Activated naive CD8-positive, alpha-beta T cell treated with anti-CD3 and anti-CD28 coated beads for 36 hours (primary cell): ENCODE measurements around the gene AKAP7. TPM values are rescaled to one million over a fixed set of nuclear protein-coding genes. Genes with fewer than 3 reads are reported as not detected.
A peak's percentile ranks its signal among the peaks of the same experiment; 100 is the strongest.

Source experiments
- DNase-seq: peaks from one replicate; pipeline ENCODE4 v3.0.0; 2021
- H3K27ac Mint-ChIP-seq: one replicate; pipeline ENCODE4 v1.8.0; 2022; ENCODE audit warnings: mild to moderate bottlenecking, moderate library complexity, mixed read lengths
- H3K27me3 Mint-ChIP-seq: one replicate; pipeline ENCODE4 v1.8.0; 2022; ENCODE audit warnings: mild to moderate bottlenecking, mixed read lengths
- H3K36me3 Mint-ChIP-seq: one replicate; pipeline ENCODE4 v1.8.0; 2021; ENCODE audit warnings: mild to moderate bottlenecking, mixed read lengths
- H3K4me1 Mint-ChIP-seq: one replicate; pipeline ENCODE4 v1.8.0; 2021; ENCODE audit warnings: mixed read lengths
- H3K4me3 Mint-ChIP-seq: one replicate; pipeline ENCODE4 v1.8.0; 2022; ENCODE audit warnings: mild to moderate bottlenecking, moderate library complexity, mixed read lengths
- H3K9me3 Mint-ChIP-seq: one replicate; pipeline ENCODE4 v1.8.0; 2022; ENCODE audit warnings: mixed read lengths
- total RNA-seq, 2 experiments: library from RNA; stranded (reverse); gene quantifications; one replicate each; pipeline ENCODE4 v1.2.3, GENCODE V29; 2021

AKAP7 gene
- total RNA-seq, 2 experiments from 2014 or later: 6.0 to 6.2 TPM

DNA sequence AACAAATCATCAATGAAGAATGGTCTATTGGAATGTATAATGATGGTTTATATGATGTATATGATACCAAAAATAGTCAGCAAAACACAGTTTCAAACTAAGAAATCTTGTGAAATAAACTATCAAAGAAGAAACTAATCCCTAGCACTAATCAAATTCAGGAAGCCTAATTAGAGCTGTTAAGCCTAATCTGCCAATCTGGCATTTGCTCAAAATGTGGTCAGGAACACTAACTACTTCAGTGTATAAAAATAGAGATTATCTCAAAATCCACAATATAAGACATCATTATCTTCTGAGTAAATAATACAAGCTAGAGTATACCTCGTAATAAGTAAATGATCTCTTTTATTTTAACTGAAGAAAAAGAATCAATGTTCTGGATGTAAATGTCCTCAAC lies 12.8 kb upstream of the AKAP7 start:
- DNase-seq: no peak
- H3K4me3 Mint-ChIP-seq: no peak overlapping the region
- no peaks in the 10 kb centered on the region for H3K9me3 Mint-ChIP-seq
- no peaks in the 10 kb centered on the region for H3K36me3 Mint-ChIP-seq
- H3K27me3 Mint-ChIP-seq: no peaks in the 10 kb centered on the region
- H3K27ac Mint-ChIP-seq: no peak overlapping the region
- no peaks in the 10 kb centered on the region for H3K4me1 Mint-ChIP-seq

DNA sequence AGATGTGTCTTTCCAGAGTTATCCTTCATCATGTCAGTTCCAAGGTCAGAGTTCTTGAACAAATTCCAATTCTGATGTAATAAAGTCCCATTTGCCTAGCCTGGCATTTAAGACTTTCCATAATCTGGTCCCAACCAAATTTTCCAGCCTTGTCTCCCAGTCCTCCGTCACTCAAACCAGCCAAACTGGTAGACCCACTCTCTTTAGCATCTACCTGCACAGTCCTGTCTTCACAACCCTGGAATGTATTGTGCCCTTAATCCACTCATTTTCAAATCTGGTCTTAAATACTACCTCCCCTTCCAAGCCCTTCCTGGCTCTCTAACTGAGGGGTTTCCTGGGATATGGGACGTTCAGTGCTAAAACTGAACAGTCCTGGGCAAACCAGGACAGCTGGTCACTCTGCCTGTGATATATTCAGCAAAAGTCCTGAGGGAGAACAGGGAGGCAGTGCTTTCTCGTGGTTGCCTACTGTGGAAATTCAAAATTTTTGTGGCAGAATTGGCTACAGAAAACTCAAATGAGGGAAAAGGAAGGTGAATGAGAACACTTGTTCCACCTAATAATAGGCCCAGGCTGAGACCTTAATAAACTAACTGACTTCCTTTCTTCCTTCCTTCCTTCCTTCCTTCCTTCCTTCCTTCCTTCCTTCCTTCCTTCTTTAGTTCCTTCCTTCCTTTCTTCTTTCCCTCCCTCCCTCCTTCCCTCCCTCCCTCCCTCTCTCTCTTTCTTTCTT lies 10.8 kb upstream of the AKAP7 start:
- no peak overlapping the region for H3K27ac Mint-ChIP-seq
- no peaks in the 10 kb centered on the region for H3K4me1 Mint-ChIP-seq
- H3K36me3 Mint-ChIP-seq: no peaks in the 10 kb centered on the region
- no peak for DNase-seq
- no peak overlapping the region for H3K4me3 Mint-ChIP-seq
- no peaks in the 10 kb centered on the region for H3K27me3 Mint-ChIP-seq
- no peaks in the 10 kb centered on the region for H3K9me3 Mint-ChIP-seq

DNA sequence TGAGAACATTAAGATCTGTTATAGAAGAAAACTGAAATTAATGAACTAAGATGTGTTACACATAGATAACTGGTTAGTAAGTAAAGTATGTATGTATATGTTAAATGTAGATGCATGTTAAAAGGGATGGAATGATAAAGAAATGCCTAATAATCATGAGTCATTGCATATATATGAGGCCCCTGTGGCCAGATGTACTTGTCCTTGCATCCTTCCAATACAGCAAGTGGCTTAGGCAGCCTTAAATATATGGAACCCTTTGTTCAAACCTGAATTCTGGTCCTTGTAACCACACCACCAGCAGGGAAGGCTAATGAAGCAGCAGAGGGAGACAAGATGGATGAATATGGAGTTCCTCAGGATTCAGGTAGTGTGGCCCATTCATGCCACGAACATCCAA lies 9.8 kb upstream of the AKAP7 start:
- no peak overlapping the region for H3K4me3 Mint-ChIP-seq
- H3K27ac Mint-ChIP-seq: no peak overlapping the region
- no peaks in the 10 kb centered on the region for H3K4me1 Mint-ChIP-seq
- no peaks in the 10 kb centered on the region for H3K27me3 Mint-ChIP-seq
- H3K9me3 Mint-ChIP-seq: no peaks in the 10 kb centered on the region
- DNase-seq: no peak
- no peaks in the 10 kb centered on the region for H3K36me3 Mint-ChIP-seq

DNA sequence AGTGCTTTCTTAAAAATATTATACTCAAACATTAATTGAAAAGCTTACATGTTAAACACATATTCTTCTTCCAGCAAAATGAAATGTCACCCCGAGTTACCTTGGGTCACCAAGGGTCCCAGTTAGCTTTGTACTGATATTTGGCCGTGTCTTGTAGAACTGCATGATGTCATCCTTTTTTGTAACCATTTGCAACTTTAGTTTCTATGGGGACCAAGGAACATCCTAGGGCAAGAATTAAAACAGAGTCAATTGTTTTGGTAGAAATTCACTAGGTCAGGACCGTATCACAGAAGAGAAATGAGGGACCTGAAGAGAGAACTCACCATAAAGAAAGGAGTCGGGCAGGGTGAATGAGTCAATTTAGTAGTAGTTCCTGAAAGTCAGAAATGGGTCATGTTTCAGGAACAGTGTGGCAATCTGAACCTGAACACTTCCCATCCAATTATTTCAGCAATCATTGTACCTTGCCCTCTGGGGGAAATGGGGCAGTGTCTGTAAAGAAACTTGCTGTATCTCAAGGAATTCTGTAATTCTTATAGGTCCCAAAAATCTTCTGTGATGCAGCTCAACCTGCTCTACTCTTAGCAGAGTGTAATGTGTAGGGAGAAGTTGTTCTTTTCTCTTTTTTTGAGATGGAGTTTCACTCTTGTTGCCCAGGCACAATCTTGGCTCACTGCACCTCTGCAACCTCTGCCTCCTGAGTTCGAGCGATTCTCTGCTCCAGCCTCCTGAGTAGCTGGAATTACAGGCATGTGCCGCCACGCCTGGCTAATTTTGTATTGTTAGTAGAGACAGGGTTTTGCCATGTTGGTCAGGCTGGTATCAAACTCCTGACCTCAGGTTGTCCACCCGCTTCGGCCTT lies 5.3 kb upstream of the AKAP7 start:
- Mint-ChIP-seq H3K9me3 (no peaks in the 10 kb centered on the region), H3K27me3 (no peaks in the 10 kb centered on the region), H3K36me3 (no peaks in the 10 kb centered on the region), H3K27ac (no peak overlapping the region), H3K4me3 (no peak overlapping the region), H3K4me1 (peaks cover 8% of the 10 kb centered on the region)
- no peak for DNase-seq

DNA sequence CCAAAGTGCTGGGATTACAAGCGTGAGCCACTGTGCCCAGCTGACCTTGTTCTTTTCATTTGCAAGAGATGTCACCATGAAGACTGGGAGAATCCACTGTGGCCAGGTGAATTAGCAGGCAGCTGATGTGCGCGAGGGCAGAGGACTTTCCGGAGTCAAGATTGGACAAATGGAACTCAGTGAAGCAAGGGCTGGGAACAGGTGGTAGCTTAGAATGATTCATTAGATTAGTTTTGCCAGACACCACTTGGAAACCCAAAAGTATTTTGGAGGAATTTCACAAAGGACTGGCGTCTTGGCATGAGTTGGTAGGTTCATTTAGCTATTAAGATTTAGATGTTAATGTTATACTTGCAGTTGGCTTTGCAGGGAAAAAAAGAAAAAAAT lies 4.7 kb upstream of the AKAP7 start:
- Mint-ChIP-seq H3K4me3 (no peak overlapping the region), H3K4me1 (peaks cover 8% of the 10 kb centered on the region), H3K9me3 (no peaks in the 10 kb centered on the region), H3K36me3 (no peaks in the 10 kb centered on the region), H3K27ac (no peak overlapping the region), H3K27me3 (no peaks in the 10 kb centered on the region)
- no peak for DNase-seq

DNA sequence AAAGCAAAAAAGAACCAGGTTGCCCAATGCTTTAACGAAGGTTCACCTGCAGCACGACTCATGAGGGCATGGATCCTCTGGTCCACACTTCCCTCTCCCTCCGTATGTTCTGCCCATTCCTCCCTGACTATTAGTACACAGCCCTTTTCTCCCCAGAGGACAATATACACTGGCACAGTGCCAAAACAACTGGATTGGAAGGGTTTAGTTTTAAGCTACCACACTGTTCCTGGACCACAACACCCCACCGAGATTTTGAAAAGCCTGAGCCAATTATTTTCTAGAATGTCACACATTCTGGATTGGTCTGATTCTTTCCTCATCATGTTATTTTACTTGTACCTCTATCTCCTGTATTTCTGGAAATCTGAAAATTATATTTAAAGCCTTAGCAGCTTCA lies 2.9 kb upstream of the AKAP7 start:
- Mint-ChIP-seq H3K36me3 (peaks cover 3% of the 10 kb centered on the region), H3K9me3 (no peaks in the 10 kb centered on the region), H3K4me3 (no peak overlapping the region), H3K4me1 (peaks cover 15% of the 10 kb centered on the region), H3K27me3 (no peaks in the 10 kb centered on the region), H3K27ac (no peak overlapping the region)
- no peak for DNase-seq

DNA sequence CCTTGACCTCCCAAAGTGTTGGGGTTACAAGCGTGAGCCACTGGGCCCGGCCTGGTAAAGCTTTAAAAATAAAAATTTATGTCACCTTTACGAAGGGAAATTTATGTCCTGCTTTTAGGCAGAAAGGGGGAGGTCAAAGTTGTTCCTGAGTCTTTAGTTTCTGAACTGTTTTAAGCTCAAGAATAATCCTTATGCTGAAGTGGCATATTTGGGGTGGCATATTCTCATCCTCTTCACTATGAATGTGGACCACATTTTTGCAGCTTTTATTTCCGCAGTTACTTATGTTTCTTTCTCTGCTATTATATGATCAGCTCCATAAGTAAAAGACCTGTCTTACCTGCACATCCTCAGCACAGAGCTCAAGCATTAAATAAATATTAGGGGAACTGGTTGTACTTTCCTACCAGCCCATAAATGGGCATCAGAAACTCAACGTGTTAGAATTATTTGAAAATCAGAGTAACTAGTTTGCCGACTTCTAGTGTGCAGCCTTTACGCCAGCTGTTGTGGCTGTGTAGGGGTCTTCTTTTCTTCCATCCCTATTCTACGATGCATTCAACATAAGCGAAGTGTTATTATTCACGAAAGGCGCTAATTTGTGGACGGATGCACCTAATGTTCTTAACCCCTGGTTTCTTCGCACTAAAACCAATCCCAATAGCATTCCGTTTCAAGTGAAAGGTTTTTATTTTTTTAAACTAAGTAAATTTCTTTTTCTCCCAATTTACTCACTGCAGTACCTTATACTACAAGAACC lies 867 bp upstream of the AKAP7 start:
- Mint-ChIP-seq H3K27ac (peak overlapping the region; percentile 86), H3K9me3 (no peaks in the 10 kb centered on the region), H3K27me3 (no peaks in the 10 kb centered on the region), H3K4me1 (peaks cover 17% of the 10 kb centered on the region), H3K4me3 (peak overlapping the region; percentile 82), H3K36me3 (peaks cover 4% of the 10 kb centered on the region)
- no peak for DNase-seq

DNA sequence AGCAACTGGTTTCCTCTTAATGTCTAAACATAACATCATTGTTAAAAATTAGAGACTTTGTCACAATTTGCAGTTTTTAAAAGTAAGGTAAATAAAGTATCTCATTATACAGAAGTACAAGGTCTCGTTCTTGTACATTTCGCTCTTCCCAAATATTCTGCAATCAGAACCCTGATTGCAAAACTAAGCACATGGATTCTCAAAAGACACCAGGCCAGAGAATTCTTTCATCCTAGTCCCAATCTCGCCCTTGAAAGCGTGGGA lies 355 bp upstream of the AKAP7 start:
- Mint-ChIP-seq H3K4me3 (peak overlapping the region; percentile 82), H3K27ac (peak overlapping the region; percentile 86), H3K36me3 (peaks cover 4% of the 10 kb centered on the region), H3K27me3 (no peaks in the 10 kb centered on the region), H3K9me3 (no peaks in the 10 kb centered on the region), H3K4me1 (peaks cover 21% of the 10 kb centered on the region)
- no peak for DNase-seq

DNA sequence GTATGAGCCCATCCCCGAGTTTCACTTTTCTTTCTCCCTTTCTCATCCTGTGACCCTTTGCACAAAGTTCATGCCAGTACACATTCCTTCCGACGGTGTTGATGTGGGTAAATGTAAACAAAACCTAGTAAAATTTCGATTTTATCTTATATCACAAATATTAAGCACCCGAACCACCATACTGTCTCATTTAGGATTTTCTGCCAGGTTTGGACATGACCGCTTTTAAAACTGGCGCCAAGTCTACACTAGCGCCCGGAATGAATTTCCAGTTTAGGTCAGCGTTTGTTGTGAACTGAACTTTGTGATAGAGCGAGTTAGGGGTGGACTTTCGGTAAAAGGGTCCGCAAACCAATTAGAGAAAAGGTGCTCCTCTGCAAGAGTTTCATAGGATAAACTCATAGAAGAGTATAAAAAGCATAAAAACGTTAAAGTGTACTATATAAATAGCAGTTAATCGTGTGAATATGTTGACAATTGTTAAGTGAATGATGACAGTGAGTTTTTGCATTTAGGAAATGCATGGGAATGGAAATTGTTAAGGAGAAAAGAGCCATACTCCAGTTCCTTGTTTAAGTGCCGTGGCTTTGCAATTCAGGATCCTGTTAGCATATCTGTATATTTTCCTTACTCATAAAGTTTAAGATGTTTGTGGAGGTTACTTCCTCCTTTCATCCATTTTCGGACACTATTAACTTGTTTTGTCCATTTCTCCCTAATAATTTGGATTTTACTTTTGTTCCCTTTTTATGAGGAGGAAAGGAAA lies 937 bp downstream of the AKAP7 start:
- Mint-ChIP-seq H3K4me3 (peak overlapping the region; percentile 91), H3K4me1 (peaks cover 21% of the 10 kb centered on the region), H3K36me3 (peaks cover 4% of the 10 kb centered on the region), H3K27me3 (no peaks in the 10 kb centered on the region), H3K27ac (peak overlapping the region; percentile 95), H3K9me3 (no peaks in the 10 kb centered on the region)
- no peak for DNase-seq

DNA sequence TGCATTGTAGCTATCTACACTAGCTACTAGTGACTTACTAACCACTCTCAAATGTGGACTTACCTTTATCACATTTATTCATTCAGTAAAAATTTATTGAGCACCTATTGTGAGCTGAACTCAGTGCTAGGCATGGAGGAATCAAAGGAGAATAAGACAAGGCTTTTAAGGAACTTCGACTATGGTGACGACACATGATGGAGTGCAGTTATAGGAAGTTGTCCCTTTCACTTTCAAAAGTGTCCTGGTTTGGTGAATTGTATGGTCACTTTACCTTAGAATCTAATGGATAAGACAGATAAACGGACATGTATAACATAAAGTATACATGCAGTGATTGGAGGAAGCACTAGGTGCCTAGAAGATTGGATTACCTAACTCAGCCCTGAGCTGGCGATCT lies 4.3 kb downstream of the AKAP7 start:
- H3K9me3 Mint-ChIP-seq: no peaks in the 10 kb centered on the region
- DNase-seq: no peak
- H3K4me1 Mint-ChIP-seq: peaks cover 14% of the 10 kb centered on the region
- no peaks in the 10 kb centered on the region for H3K27me3 Mint-ChIP-seq
- no peak overlapping the region for H3K27ac Mint-ChIP-seq
- H3K36me3 Mint-ChIP-seq: peaks cover 6% of the 10 kb centered on the region
- H3K4me3 Mint-ChIP-seq: no peak overlapping the region

DNA sequence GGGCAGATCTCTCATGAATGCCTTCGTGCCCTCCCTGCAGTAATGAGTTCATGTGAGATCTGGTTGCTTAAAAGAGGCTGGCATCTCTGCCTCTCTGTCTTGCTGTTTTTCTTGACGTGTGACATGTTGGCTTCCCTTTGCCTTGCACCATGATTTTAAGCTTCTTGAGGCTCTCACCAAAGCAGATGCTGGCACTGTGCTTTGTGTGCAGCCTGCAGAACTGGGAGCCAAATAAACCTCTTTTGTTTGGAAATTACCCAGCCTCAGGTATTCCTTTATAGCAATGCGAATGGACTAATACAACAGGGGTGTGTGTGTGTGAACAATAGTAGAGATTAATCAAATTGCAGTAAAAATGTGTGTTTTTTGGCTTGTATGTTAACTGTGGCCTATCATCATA lies 8.1 kb downstream of the AKAP7 start:
- Mint-ChIP-seq H3K36me3 (peaks cover 9% of the 10 kb centered on the region), H3K9me3 (no peaks in the 10 kb centered on the region), H3K27ac (no peak overlapping the region), H3K27me3 (no peaks in the 10 kb centered on the region), H3K4me1 (peaks cover 6% of the 10 kb centered on the region), H3K4me3 (no peak overlapping the region)
- no peak for DNase-seq

DNA sequence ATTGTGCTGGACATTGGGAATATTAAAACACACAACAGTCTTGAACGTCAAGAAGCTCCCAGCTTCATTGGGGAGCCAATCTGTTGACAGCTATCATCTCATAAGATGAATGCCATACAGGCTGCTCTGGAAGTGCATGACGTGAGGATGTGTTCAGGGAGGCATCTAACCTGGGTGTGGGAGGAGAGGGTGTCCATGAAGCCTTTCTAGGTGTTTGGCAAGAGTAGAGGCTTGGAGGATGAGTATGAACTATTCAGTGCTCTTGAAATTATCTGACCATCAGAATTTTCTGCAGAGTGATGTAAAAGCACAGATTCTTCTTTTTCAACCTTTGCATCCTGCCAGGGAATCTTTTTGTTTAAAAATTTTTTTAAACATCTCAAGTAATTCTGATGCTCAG lies 11.6 kb downstream of the AKAP7 start:
- Mint-ChIP-seq H3K9me3 (no peaks in the 10 kb centered on the region), H3K27ac (no peak overlapping the region), H3K4me1 (no peaks in the 10 kb centered on the region), H3K27me3 (no peaks in the 10 kb centered on the region), H3K36me3 (peaks cover 9% of the 10 kb centered on the region), H3K4me3 (no peak overlapping the region)
- no peak for DNase-seq

DNA sequence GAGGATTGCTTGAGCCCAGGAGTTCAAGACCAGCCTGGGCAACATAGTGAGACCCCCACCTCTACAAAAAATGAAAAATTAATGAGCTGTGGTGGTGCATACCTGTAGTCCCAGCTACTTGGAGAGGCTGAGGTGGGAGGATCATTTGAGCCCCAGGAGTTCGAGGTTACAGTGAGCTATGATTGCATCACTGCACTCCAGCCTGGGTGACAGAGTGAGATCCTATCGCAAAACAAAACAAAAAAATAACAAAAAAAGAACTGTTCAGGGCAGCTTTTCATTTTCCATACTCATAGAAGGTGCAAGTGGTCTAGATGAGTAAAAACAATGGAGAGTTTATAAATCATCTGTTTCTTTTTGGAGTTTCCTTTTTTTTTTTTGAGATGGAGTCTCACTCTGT lies 21.1 kb downstream of the AKAP7 start:
- no peaks in the 10 kb centered on the region for H3K27me3 Mint-ChIP-seq
- no peaks in the 10 kb centered on the region for H3K4me1 Mint-ChIP-seq
- no peak for DNase-seq
- H3K4me3 Mint-ChIP-seq: no peak overlapping the region
- no peaks in the 10 kb centered on the region for H3K9me3 Mint-ChIP-seq
- no peak overlapping the region for H3K27ac Mint-ChIP-seq
- no peaks in the 10 kb centered on the region for H3K36me3 Mint-ChIP-seq

DNA sequence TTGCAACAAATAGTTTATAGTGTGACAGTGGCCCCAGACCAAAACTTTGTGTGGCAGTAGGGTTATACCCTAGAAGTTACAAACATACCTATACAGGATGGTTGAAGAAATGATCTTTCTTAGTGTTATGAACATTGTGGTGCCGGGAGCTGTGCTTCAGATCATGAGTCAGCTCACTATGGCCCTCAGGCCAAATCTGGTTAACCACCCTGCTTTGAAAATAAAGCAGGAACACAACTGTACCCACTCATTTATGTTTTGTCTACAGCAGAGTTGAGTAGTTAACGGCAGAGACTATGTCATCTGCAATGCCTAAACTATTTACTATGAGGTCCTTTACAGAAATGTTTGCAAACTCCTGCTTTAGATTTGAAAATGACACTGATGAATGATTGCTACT lies 24.3 kb downstream of the AKAP7 start:
- Mint-ChIP-seq H3K36me3 (no peaks in the 10 kb centered on the region), H3K27ac (no peak overlapping the region), H3K4me1 (no peaks in the 10 kb centered on the region), H3K27me3 (no peaks in the 10 kb centered on the region), H3K9me3 (no peaks in the 10 kb centered on the region), H3K4me3 (no peak overlapping the region)
- DNase-seq: no peak

DNA sequence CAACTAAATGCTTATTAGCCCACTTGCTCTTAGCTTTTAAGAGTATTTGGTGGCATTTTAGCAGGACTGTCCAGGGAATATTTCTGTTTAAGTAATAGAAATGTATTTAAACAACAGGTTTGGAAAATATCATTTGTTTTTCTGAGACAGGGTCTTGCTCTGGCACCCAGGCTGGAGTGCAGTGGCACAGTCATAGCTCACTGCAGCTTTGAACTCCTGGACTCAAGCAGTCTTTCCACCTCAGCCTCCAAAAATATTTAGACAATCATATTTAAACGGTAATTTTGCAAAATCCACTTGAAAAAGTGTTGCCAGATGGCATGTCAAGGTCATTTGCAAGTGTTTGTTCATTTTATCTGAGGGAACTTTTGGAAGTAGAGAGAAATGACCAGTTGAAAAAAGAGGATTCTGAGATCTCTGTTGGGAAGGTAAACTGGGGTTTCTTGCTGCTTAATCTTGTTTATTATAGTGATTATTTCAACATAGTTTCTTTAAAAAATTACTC lies 25.0 kb downstream of the AKAP7 start:
- no peak overlapping the region for H3K4me3 Mint-ChIP-seq
- no peaks in the 10 kb centered on the region for H3K36me3 Mint-ChIP-seq
- H3K27ac Mint-ChIP-seq: no peak overlapping the region
- DNase-seq: no peak
- no peaks in the 10 kb centered on the region for H3K27me3 Mint-ChIP-seq
- no peaks in the 10 kb centered on the region for H3K9me3 Mint-ChIP-seq
- no peaks in the 10 kb centered on the region for H3K4me1 Mint-ChIP-seq
